Esophagus squamous epithelium (tissue), 5 donors: ENCODE results near the gene SLC24A3. TPM values are rescaled to one million over a fixed set of nuclear protein-coding genes. Genes with fewer than 3 reads are reported as not detected.

Source experiments
- DNase-seq: peaks from one replicate; lab custom pipeline; 2025; lab: John Stamatoyannopoulos, UW
- H3K27ac ChIP-seq, 4 donors: fragments of 200-600 bp; sonication (generic); one replicate each; pipeline ENCODE4 v1.5.1; 2016 to 2019; ENCODE audit warnings: mild to moderate bottlenecking in 1 of 4
- H3K27me3 ChIP-seq, 4 donors: fragments of 200-600 bp; sonication (generic); 1 replicate in 3 of 4; 2 replicates in 1 of 4; pipeline versions ENCODE4 v1.5.1 to v1.6.0; 2017 to 2021; ENCODE audit warnings: antibody characterized with exemption in 1 of 4
- H3K36me3 ChIP-seq, 3 donors: fragments of 200-600 bp; sonication (generic); one replicate each; pipeline ENCODE4 v1.5.1; 2016 to 2019
- H3K4me1 ChIP-seq, 3 donors: fragments of 200-600 bp; sonication (generic); one replicate each; pipeline ENCODE4 v1.5.1; 2017 to 2019
- H3K4me3 ChIP-seq, 4 donors: fragments of 200-600 bp; sonication (generic); 1 replicate in 3 of 4; 2 replicates in 1 of 4; pipeline ENCODE4 v1.5.1; 2016 to 2019; ENCODE audit warnings: mild to moderate bottlenecking in 2 of 4, moderate library complexity in 1 of 4
- H3K9me3 ChIP-seq, 3 donors: fragments of 200-600 bp; sonication (generic); one replicate each; pipeline ENCODE4 v1.5.1; 2016 to 2019
- POLR2A ChIP-seq, 4 donors: fragments of 450-650 bp; IDR thresholded peaks; one replicate each; pipeline ENCODE4 v1.6.1; 2017; ENCODE audit warnings: antibody characterized with exemption in 4 of 4, mild to moderate bottlenecking in 4 of 4, moderate library complexity in 3 of 4
- WGBS, 2 donors: methylation state at CpG; one replicate each; pipeline ENCODE4 v1.1.5; 2018; 5-methylcytosine and 5-hydroxymethylcytosine counted together
- intact Hi-C: fragments of 100-400 bp; cut with DNase I; formaldehyde crosslinking; loops from one replicate; pipeline ENCODE4 v1.15.0; 2022
- total RNA-seq, 4 donors: library from RNA; depleted of rRNA; stranded (reverse); fragments of >200 nt; gene quantifications; one replicate each; pipeline ENCODE4 v1.1.0, GENCODE V29; 2016
- TF ChIP-seq, protein P1 (sequence below), 6 experiments: fragments of 450-650 bp in 4 of 6; fragments of 200-600 bp in 2 of 6; sonication (generic) in 2 of 6; IDR thresholded peaks; one replicate each; pipeline ENCODE4 v1.5.1; 2016 to 2019; ENCODE audit warnings: antibody characterized with exemption in 6 of 6, mild to moderate bottlenecking in 4 of 6, moderate library complexity in 4 of 6
- donor health status: DM: yes; HTN: yes; CAD: no.

SLC24A3 gene
- total RNA-seq, 4 donors from 2014 or later = 3.0 to 8.2 (median 6.1) TPM

DNA sequence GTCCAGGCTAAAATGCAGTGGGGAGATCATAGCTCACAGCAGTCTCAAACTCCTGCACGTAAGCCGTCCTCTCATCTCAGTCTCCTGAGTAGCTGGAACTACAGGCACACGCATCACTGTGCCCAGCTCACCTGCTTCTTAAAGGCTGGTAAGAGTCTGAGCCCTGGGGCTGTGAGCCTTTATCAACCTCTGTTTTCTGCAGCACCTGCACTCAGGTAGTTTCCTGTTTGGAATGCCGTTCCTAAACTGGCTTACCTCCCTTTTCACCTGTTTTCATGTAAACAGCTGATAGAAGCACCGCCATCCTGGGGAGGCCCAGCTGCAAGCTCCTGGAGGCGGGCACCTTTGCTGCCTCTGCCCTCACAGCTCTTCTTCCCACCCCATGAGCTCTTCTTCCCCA is 45.4 kb downstream of the SLC24A3 start:
- Histone ChIP-seq H3K27ac (no peak overlapping the region), H3K4me1 (peaks cover 3 to 30% (median 27%) of the 10 kb centered on the region in 3 donors), H3K27me3 (no peaks in the 10 kb centered on the region), H3K9me3 (no peaks in the 10 kb centered on the region), H3K36me3 (no peaks in the 10 kb centered on the region), H3K4me3 (no peak overlapping the region)
- WGBS, 2 donors = 30 to 90% methylated on average over 2 to 3 of the region's 6 CpGs
- intact Hi-C loops = no loop called here
- DNase-seq = no peak
- TF ChIP-seq, protein P1, sequence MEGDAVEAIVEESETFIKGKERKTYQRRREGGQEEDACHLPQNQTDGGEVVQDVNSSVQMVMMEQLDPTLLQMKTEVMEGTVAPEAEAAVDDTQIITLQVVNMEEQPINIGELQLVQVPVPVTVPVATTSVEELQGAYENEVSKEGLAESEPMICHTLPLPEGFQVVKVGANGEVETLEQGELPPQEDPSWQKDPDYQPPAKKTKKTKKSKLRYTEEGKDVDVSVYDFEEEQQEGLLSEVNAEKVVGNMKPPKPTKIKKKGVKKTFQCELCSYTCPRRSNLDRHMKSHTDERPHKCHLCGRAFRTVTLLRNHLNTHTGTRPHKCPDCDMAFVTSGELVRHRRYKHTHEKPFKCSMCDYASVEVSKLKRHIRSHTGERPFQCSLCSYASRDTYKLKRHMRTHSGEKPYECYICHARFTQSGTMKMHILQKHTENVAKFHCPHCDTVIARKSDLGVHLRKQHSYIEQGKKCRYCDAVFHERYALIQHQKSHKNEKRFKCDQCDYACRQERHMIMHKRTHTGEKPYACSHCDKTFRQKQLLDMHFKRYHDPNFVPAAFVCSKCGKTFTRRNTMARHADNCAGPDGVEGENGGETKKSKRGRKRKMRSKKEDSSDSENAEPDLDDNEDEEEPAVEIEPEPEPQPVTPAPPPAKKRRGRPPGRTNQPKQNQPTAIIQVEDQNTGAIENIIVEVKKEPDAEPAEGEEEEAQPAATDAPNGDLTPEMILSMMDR (IDR thresholded peaks at IDR 0.05) = no peak
- no peak for TF ChIP-seq POLR2A (IDR thresholded peaks at IDR 0.05)

DNA sequence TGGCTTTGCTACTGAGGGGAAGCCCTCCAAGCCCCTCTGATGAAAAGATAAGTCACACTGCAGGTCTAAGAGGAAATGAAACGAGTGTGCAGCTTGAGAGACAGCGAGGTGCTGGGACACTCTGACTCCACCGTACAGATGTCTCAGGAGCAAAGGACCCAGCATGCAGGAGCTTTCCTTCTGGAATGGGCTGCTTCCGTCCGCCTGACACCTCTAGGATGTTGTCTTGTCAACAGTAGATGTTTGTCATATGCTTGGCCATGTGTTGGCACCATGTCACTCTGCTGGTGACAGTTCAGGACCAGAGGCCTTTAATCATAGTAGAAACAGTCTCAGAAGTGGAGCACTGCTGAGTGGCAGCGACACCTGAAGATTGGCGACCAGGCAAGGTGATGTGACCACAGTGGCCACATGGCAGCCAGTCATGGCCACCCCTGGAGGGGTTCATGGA is 46.7 kb downstream of the SLC24A3 start:
- WGBS, 2 donors = 79 to 81% methylated on average over 4 to 7 of the region's 7 CpGs
- H3K4me3 ChIP-seq = no peak overlapping the region
- no peaks in the 10 kb centered on the region for H3K27me3 ChIP-seq
- H3K9me3 ChIP-seq = no peaks in the 10 kb centered on the region
- no peak overlapping the region for H3K27ac ChIP-seq
- intact Hi-C loops = no loop called here
- DNase-seq = no peak
- H3K4me1 ChIP-seq = peaks cover 0 to 22% (median 14%) of the 10 kb centered on the region in 3 donors
- H3K36me3 ChIP-seq = no peaks in the 10 kb centered on the region
- TF ChIP-seq, protein P1 (IDR thresholded peaks at IDR 0.05) = no peak
- TF ChIP-seq POLR2A (IDR thresholded peaks at IDR 0.05) = no peak

DNA sequence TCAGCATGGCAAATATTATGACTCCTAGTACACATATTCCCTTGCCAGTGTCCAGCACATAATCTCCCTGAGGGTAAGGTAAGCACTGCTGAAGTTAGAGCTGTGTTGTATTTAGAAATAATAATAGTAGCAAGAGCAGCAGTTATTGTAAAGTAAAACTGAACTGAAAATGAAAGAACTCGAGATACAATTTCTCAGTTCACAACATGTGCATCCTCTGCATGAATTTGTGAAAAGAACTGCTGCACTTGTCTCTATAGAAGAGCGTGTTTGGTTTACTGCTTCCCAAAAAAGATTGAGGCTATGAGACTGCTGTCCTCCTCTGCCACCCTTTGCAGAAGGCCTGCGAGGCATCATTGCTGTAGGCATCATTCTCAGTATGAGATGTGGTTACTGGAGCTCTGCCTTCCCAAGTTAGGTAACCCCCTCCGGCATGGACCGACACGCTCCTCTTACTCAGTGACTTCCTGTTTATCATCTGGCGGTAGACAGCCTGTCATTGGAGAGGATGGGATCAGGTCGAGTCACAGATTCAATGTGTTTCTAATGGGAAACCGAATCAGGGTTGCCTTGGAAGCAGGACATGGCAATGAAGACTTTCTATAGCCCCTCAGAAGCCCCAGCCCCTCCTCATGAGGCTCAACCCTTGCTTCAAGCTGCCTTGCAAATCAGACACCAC is 48.1 kb downstream of the SLC24A3 start:
- Histone ChIP-seq H3K27me3 (no peaks in the 10 kb centered on the region), H3K4me3 (no peak overlapping the region), H3K36me3 (no peaks in the 10 kb centered on the region), H3K4me1 (peaks cover 0 to 10% (median under 1%) of the 10 kb centered on the region in 3 donors), H3K9me3 (no peaks in the 10 kb centered on the region), H3K27ac (no peak overlapping the region)
- intact Hi-C loops = no loop called here
- TF ChIP-seq, protein P1 (IDR thresholded peaks at IDR 0.05) = no peak
- TF ChIP-seq POLR2A (IDR thresholded peaks at IDR 0.05) = no peak
- 48 to 58% methylated on average over 7 to 9 of the region's 9 CpGs for WGBS, 2 donors
- DNase-seq = no peak

DNA sequence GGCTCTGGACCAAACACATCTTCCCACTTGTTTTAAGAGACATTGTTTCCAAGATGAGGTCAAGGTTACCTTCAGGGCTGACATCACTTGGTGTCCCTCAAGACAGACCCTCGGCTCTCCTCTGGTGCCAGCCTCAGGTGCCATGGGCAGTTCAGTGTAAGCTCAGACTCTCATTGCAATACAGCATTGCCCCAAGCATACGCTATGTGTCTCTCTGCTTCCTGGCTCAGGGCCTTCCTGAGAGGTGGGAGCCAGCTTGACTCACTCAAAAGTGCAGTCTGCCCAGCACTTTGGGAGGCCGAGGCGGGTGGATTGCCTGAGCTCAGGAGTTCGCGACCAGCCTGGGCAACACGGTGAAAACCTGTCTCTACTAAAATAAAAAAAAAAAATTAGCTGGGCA is 51.7 kb downstream of the SLC24A3 start:
- intact Hi-C loops = no loop called here
- 73 to 97% methylated on average over 2 to 4 of the region's 7 CpGs for WGBS, 2 donors
- Histone ChIP-seq H3K27me3 (no peaks in the 10 kb centered on the region), H3K27ac (no peak overlapping the region), H3K9me3 (no peaks in the 10 kb centered on the region), H3K36me3 (no peaks in the 10 kb centered on the region), H3K4me3 (no peak overlapping the region), H3K4me1 (peaks cover 0 to 10% (median 0%) of the 10 kb centered on the region in 3 donors)
- TF ChIP-seq, protein P1 (IDR thresholded peaks at IDR 0.05) = no peak
- TF ChIP-seq POLR2A (IDR thresholded peaks at IDR 0.05) = no peak
- DNase-seq = no peak

DNA sequence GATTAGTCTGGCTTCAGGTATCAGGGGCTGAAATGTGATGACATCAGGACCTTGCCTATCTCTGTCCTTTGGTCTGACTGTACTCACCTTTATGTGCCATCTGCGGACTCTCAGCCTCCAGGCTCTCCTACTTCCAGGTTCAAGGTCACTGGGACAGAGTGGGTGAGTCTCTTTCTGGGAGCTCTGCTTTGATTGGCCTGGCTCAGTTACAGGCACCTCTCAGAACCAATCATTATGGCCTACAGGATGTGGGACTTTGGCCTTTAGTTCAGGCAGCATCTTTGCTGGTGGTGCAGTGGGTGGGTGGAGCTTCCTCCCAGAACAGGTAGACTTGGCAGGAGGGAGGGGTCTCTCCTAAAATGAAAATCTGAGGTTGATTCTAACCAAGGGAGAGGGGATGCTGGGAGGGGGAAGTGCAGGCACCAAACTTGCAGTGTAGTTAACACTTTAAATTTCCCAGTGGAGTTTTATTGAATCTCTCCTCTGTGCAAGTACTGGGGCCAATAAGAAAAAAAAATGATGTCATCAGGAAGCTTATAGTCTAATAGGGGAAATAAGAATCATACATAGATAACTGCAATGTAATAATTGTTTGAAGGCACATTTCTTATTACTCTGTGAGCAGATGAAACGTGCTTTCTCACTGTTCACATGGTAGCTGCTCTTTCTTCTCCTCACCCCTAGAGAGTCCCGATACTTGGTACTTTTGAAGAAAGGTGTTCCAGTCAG is 53.4 kb downstream of the SLC24A3 start:
- no peaks in the 10 kb centered on the region for H3K27me3 ChIP-seq
- H3K36me3 ChIP-seq = no peaks in the 10 kb centered on the region
- H3K27ac ChIP-seq = no peak overlapping the region
- intact Hi-C loops = no loop called here
- WGBS, 2 donors = 76 to 79% methylated on average over 3 of the region's 3 CpGs
- TF ChIP-seq, protein P1 (IDR thresholded peaks at IDR 0.05) = no peak
- TF ChIP-seq POLR2A (IDR thresholded peaks at IDR 0.05) = no peak
- H3K9me3 ChIP-seq = no peaks in the 10 kb centered on the region
- H3K4me3 ChIP-seq = no peak overlapping the region
- H3K4me1 ChIP-seq = peaks cover 0 to 9% (median 0%) of the 10 kb centered on the region in 3 donors
- no peak for DNase-seq
